GM12878 (cell line): Measurements from ENCODE around the gene RAB28. TPM values are rescaled to one million over a fixed set of nuclear protein-coding genes. Genes with fewer than 3 reads are reported as not detected.

Experiments
- ATAC-seq: fragments of 200-7000 bp; cut with Tn5 transposase; 3 replicates; pipeline ENCODE4 v1.9.1; 2020; ENCODE audit warnings: mild to moderate bottlenecking, moderate library complexity
- BruUV-seq: library from RNA; stranded (reverse); fragments of 400-500 nt; replicated peaks from 2 replicates; lab custom pipeline; 2021; lab: Mats Ljungman, UMichigan
- CTCF ChIA-PET: fragments of 300-600 bp; sonication (Branson Sonifier 250); formaldehyde crosslinking; extraction: SDS; loops from one replicate; lab custom pipeline; 2021; ENCODE audit warnings: inconsistent platforms; lab: Yijun Ruan, JAX
- POLR2A ChIA-PET: fragments of 350-600 bp; formaldehyde crosslinking; extraction: SDS; loops from one replicate; lab custom pipeline; 2021; ENCODE audit warnings: inconsistent platforms; lab: Charles Lee
- RAD21 ChIA-PET: fragments of 300-600 bp; sonication (Branson Sonifier 250); formaldehyde crosslinking; loops from one replicate; lab custom pipeline; 2023; ENCODE audit warnings: antibody characterized with exemption; ENCODE audit not compliant: unreplicated experiment; lab: Charles Lee
- SMC1A ChIA-PET: fragments of 300-600 bp; sonication (Branson Sonifier 250); formaldehyde crosslinking; loops from one replicate; lab custom pipeline; 2023; ENCODE audit not compliant: unreplicated experiment, uncharacterized antibody; lab: Charles Lee
- DNase-seq: peaks from one replicate; pipeline ENCODE4 v3.0.0-alpha.2; 2011; ENCODE audit warnings: low read depth, low spot score
- FAIRE-seq: peaks from 3 replicates; lab custom pipeline; 2011; peaks lifted over from hg19 to GRCh38; lab: Jason Lieb, UNC
- H2AFZ ChIP-seq: 2 replicates; pipeline ENCODE4 v1.6.0; 2011; ENCODE audit warnings: low read depth, low read length, control low read depth; ENCODE audit not compliant: control insufficient read depth
- H3K27ac ChIP-seq: 2 replicates; pipeline ENCODE4 v1.5.1; 2011; ENCODE audit warnings: control low read depth; ENCODE audit not compliant: control insufficient read depth, insufficient read depth
- H3K27me3 ChIP-seq, 2 experiments: replicated peaks in 1 of 2; 2 replicates each; pipeline versions ENCODE4 v1.6.0 to v1.6.1; 2011; ENCODE audit warnings: low read length in 1 of 2; ENCODE audit not compliant: control insufficient read depth in 2 of 2, insufficient read depth in 2 of 2
- H3K36me3 ChIP-seq, 2 experiments: 2 replicates each; pipeline ENCODE4 v1.5.1; 2011; ENCODE audit warnings: low read length in 1 of 2; ENCODE audit not compliant: control insufficient read depth in 2 of 2, insufficient read depth in 2 of 2
- H3K4me1 ChIP-seq: 2 replicates; pipeline ENCODE4 v1.6.1; 2011; ENCODE audit warnings: mild to moderate bottlenecking, low read length, moderate library complexity, mixed read lengths; ENCODE audit not compliant: control insufficient read depth, insufficient read depth
- H3K4me2 ChIP-seq: 2 replicates; pipeline ENCODE4 v1.6.0; 2011; ENCODE audit warnings: control low read depth; ENCODE audit not compliant: control insufficient read depth, insufficient read depth
- H3K4me3 ChIP-seq: fragments of 200-600 bp; sonication (generic); 2 replicates; pipeline ENCODE4 v1.5.1; 2016
- H3K79me2 ChIP-seq: 2 replicates; pipeline ENCODE4 v1.6.0; 2011; ENCODE audit warnings: low read length; ENCODE audit not compliant: control insufficient read depth, insufficient read depth
- H3K9ac ChIP-seq: 2 replicates; pipeline ENCODE4 v1.8.0; 2011; ENCODE audit warnings: low read length, control low read depth, mixed read lengths; ENCODE audit not compliant: control insufficient read depth, insufficient read depth
- H3K9me3 ChIP-seq: replicated peaks from 3 replicates; pipeline ENCODE4 v1.5.1; 2011; ENCODE audit warnings: mild to moderate bottlenecking, low read length; ENCODE audit not compliant: control insufficient read depth, insufficient read depth
- H4K20me1 ChIP-seq: 2 replicates; pipeline ENCODE4 v1.6.0; 2011; ENCODE audit not compliant: control insufficient read depth, insufficient read depth
- ATF2 ChIP-seq: IDR thresholded peaks from 2 replicates; pipeline ENCODE4 v1.6.1; 2012; ENCODE audit warnings: low read length, inconsistent platforms
- CREB1 ChIP-seq: IDR thresholded peaks from 2 replicates; pipeline ENCODE4 v1.6.1; 2012; ENCODE audit warnings: low read depth, mild to moderate bottlenecking, inconsistent platforms
- MTA3 ChIP-seq: IDR thresholded peaks from 2 replicates; pipeline ENCODE4 v1.6.1; 2012; ENCODE audit warnings: low read length, inconsistent platforms, borderline replicate concordance
- SUPT20H ChIP-seq: IDR thresholded peaks from 2 replicates; pipeline ENCODE4 v1.6.1; 2011; ENCODE audit warnings: low read depth, mild to moderate bottlenecking, low read length, moderate library complexity, borderline replicate concordance; ENCODE audit not compliant: control insufficient read depth
- WGBS: methylation state at CpG from one replicate; pipeline ENCODE4 v1.1.6; 2016; ENCODE audit warnings: low lambda C conversion rate; ENCODE audit not compliant: insufficient replicate concordance, insufficient coverage; ENCODE audit errors: missing lambda C conversion rate; 5-methylcytosine and 5-hydroxymethylcytosine counted together
- in situ Hi-C: fragments of 300-500 bp; cut with MboI; formaldehyde crosslinking; loops from 9 replicates; pipeline ENCODE4 v1.14.3; 2018; ENCODE audit warnings: mixed read lengths
- intact Hi-C: fragments of 100-400 bp; cut with micrococcal nuclease; formaldehyde crosslinking; loops from one replicate; pipeline ENCODE4 v1.14.2; 2022; ENCODE audit not compliant: unreplicated experiment
- polyA plus RNA-seq, 11 experiments: library from polyadenylated mRNA; depleted of rRNA in 4 of 11; unstranded in 6 of 11; stranded (reverse) in 5 of 11; fragments of >200 nt; fragmentation: Nextera tagmentation in 4 of 11; fragmentation: Illumina TruSeq in 1 of 11; extraction: Ambion mirVana in 4 of 11; extraction: Trizol in 1 of 11; gene quantifications; 1 replicate in 1 of 11; 2 replicates in 10 of 11; pipeline versions ENCODE4 v1.2.1 to v1.2.3, GENCODE V29; 2011 to 2016; ENCODE audit warnings: inconsistent platforms in 2 of 11, missing spikeins in 2 of 11, low read depth in 1 of 11
- total RNA-seq, 4 experiments: library from RNA; depleted of rRNA in 3 of 4; stranded (reverse); fragments of >200 nt in 3 of 4; fragmentation: Illumina TruSeq in 1 of 4; extraction: Trizol in 1 of 4; gene quantifications; 2 replicates each; pipeline versions ENCODE4 v1.2.1 to v1.2.3, GENCODE V29; 2013 to 2021

Gene RAB28
- total and polyA plus RNA-seq, 10 of the 15 experiments (the other 5 are each of a cell fraction or from before 2014, with no cell fraction given) = 5.8 to 29.3 (median 16.9) TPM

GRCh38 chr4:13445841-13446790 lies 38.0 kb downstream of the RAB28 start:
- ChIA-PET SMC1A (no interaction called here), CTCF (interaction anchor here (0.7 kb wide), 1 partner anchor 61 kb away, joined by 3 read pairs; no protein-coding TSS in a partner anchor), POLR2A (no interaction called here), RAD21 (no interaction called here)
- BruUV-seq = no TSS peak
- no peak overlapping the region for H3K4me2 ChIP-seq
- H3K27ac ChIP-seq = no peak overlapping the region
- no peaks in the 10 kb centered on the region for H3K36me3 ChIP-seq
- H3K9ac ChIP-seq = no peak overlapping the region
- no peaks in the 10 kb centered on the region for H3K27me3 ChIP-seq
- no peak overlapping the region for H3K4me3 ChIP-seq
- no peaks in the 10 kb centered on the region for H3K79me2 ChIP-seq
- H2AFZ ChIP-seq = no peak overlapping the region
- no peaks in the 10 kb centered on the region for H4K20me1 ChIP-seq
- no peak for ATAC-seq
- no peak for DNase-seq
- H3K4me1 ChIP-seq = no peaks in the 10 kb centered on the region
- TF ChIP-seq CREB1 = no peak
- TF ChIP-seq SUPT20H = no peak
- in situ Hi-C loops (no loop called here), intact Hi-C loops (no loop called here)
- no peak for FAIRE-seq
- 96% methylated on average over 22 of the region's 22 CpGs for WGBS
- H3K9me3 ChIP-seq = no peaks in the 10 kb centered on the region

GRCh38 chr4:13441506-13441905 lies 42.6 kb downstream of the RAB28 start:
- no peak for ATAC-seq
- SMC1A ChIA-PET = interaction anchor here (1.0 kb wide), 1 partner anchor 17 kb away, joined by 3 read pairs; no protein-coding TSS in a partner anchor

More at GRCh38 chr4:13441506-13441905, 42.6 kb downstream of the RAB28 start:
- Histone ChIP-seq H4K20me1 (no peaks in the 10 kb centered on the region), H3K27ac (no peak overlapping the region), H3K9me3 (no peaks in the 10 kb centered on the region; the same call in 1 of the 3 replicates), H2AFZ (no peak overlapping the region), H3K79me2 (no peaks in the 10 kb centered on the region), H3K4me2 (no peak overlapping the region), H3K36me3 (no peaks in the 10 kb centered on the region), H3K4me3 (no peak overlapping the region), H3K4me1 (no peaks in the 10 kb centered on the region), H3K27me3 (no peaks in the 10 kb centered on the region), H3K9ac (no peak overlapping the region)
- CTCF ChIA-PET = interaction anchor here (0.8 to 3.4 kb wide), 3 partner anchors 9 to 46 kb away, joined by 3 to 15 read pairs (median 3); no protein-coding TSS in a partner anchor
- no peak for FAIRE-seq
- DNase-seq = no peak
- TF ChIP-seq ATF2 (no peak), MTA3 (no peak)
- in situ Hi-C loops (no loop called here), intact Hi-C loops (no loop called here)
- RAD21 ChIA-PET = no interaction called here
- POLR2A ChIA-PET = interaction anchor here (1.0 kb wide), 1 partner anchor 10 kb away, joined by 3 read pairs; no protein-coding TSS in a partner anchor
- no TSS peak for BruUV-seq
